AG04449 (cell line): ENCODE results near the gene HIGD1C.

Experiments
- CTCF ChIA-PET: fragments of 350-600 bp; formaldehyde crosslinking; extraction: SDS; loops from one replicate; lab custom pipeline; 2021; ENCODE audit warnings: antibody characterized with exemption; lab: Yijun Ruan, JAX
- POLR2A ChIA-PET: fragments of 400-600, 350-600 bp; formaldehyde crosslinking; extraction: SDS; loops from one replicate; lab custom pipeline; 2020; ENCODE audit warnings: antibody characterized with exemption, inconsistent platforms; lab: Yijun Ruan, JAX
- DNase-seq: peaks from one replicate; pipeline ENCODE4 v3.0.0-alpha.2; 2010; ENCODE audit warnings: low read depth, low spot score
- H3K4me3 ChIP-seq: 2 replicates; pipeline ENCODE4 v1.5.1; 2011; ENCODE audit warnings: low read depth, mild to moderate bottlenecking, control low read depth, low read length
- CTCF ChIP-seq: IDR thresholded peaks from one replicate; pipeline ENCODE4 v1.5.1; 2011; ENCODE audit warnings: mild to moderate bottlenecking, moderate library complexity, low read length, control low read depth, inconsistent platforms; ENCODE audit not compliant: insufficient read depth; ENCODE audit errors: missing control alignments

HIGD1C gene

DNA sequence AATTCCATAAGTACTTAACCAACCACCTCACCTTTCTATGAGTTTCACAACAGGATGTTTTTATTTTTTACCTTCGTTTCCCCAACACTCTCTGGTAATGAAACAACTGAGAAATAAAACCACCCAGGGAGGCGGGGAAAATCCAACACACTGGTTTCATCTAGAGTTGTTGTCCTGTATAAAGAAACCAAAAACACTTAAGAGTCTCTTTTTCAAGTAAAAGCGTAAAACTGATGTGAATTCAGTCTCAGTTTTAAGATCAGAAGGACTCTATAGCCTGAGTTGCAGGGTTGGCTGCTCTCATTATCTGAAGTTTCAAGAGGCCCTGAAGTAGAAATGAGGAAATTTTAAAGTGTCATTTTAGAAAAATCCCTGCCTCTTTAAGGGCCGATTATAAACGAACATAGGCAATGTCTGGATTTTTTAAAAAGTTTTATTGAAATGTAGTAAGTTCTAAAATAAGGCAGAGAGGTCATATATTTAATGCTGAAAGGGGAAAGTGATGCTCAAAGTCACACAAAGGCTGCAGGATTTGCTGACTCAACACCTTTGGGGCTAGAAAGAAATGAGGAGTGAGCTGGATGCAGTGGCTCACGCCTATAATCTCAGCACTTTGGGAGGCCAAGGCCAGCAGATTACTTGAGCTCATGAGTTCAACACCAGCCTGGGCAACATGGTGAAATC, 27.2 kb downstream of the HIGD1C start:
- POLR2A ChIA-PET, result no interaction called here
- no peak for DNase-seq
- CTCF ChIA-PET, result interaction anchor here (0.8 to 1.8 kb wide), 2 partner anchors 8 to 214 kb away, joined by 3 to 6 read pairs; no protein-coding TSS in a partner anchor
- TF ChIP-seq CTCF, result no peak
- H3K4me3 ChIP-seq, result no peak overlapping the region

DNA sequence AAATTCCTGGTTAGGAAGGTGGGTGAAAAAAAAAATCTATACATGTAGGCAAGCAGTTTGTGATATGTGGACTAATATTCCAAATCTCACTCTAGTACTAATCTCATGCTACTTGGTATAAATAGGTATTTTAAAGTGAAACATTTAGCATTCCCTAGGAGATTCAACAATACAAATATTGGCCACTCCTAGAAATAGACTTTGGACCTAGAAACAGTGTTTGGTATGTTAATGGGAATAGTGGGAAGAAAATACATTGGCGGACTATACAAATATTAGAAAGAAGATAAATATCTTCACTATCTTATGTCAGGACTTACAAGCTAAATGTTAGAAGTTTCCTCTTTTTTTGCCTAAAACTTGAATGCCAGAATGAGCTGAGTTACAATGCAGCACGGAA, 28.2 kb downstream of the HIGD1C start:
- TF ChIP-seq CTCF, result no peak
- no peak overlapping the region for H3K4me3 ChIP-seq
- DNase-seq, result no peak
- ChIA-PET CTCF (interaction anchor here (1.8 kb wide), 1 partner anchor 7 kb away, joined by 6 read pairs; no protein-coding TSS in a partner anchor), POLR2A (no interaction called here)

- ChIA-PET CTCF (interaction anchor here (1.4 kb wide), 1 partner anchor 359 kb away, joined by 4 read pairs; no protein-coding TSS in a partner anchor), POLR2A (no interaction called here)
- H3K4me3 ChIP-seq, result no peak overlapping the region
- no peak for TF ChIP-seq CTCF
- no peak for DNase-seq
These were observed 29.2 kb downstream of the HIGD1C start for GRCh38 chr12:50981319-50982239.

GRCh38 chr12:50984586-50985298, 32.4 kb downstream of the HIGD1C start:
- TF ChIP-seq CTCF, result no peak
- ChIA-PET POLR2A (interaction anchor here (0.5 to 1.8 kb wide), 4 partner anchors 24 to 766 kb away, joined by 3 to 4 read pairs (median 4); partner anchors contain the start of gene SLC11A2), CTCF (interaction anchor here (0.7 to 8.8 kb wide), 14 partner anchors 9 to 480 kb away, joined by 3 to 201 read pairs (median 4); partner anchors contain the start of genes ATF1, DIP2B and SLC11A2)
- DNase-seq, result no peak
- H3K4me3 ChIP-seq, result no peak overlapping the region

DNA sequence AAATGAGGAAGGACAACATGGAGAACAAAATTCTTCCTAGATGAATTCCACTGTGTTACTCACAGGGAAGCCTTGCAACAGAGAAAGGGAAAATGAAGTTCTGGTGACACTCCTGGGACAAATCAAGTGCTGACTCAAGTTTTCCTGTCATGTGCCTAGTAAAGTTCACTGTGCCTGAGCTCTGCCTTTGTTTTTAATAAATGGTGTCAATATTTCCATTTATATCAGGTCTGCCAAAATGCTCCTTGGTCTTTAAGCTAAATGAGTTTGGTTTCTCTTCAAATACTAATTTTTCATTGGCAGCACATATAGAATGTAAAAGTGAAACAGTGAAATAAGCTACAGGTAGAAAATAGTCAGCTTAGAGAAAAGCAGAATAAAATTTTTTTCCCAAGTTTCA, 33.0 kb downstream of the HIGD1C start:
- CTCF ChIA-PET, result interaction anchor here (0.7 to 8.8 kb wide), 21 partner anchors 10 to 481 kb away, joined by 3 to 201 read pairs (median 4); partner anchors contain the start of genes ATF1, DIP2B and SLC11A2
- H3K4me3 ChIP-seq, result no peak overlapping the region
- DNase-seq, result no peak

More for the DNA sequence above, 33.0 kb downstream of the HIGD1C start:
- POLR2A ChIA-PET, result interaction anchor here (0.5 to 1.8 kb wide), 3 partner anchors 25 to 198 kb away, joined by 3 to 4 read pairs (median 4); partner anchors contain the start of gene SLC11A2
- no peak for TF ChIP-seq CTCF
